ENCODE measurements around the gene PPFIBP2.

GRCh38 chr11:7543302-7543701 lies 29.5 kb downstream of the PPFIBP2 start:
- TF ChIP-seq, protein P1, sequence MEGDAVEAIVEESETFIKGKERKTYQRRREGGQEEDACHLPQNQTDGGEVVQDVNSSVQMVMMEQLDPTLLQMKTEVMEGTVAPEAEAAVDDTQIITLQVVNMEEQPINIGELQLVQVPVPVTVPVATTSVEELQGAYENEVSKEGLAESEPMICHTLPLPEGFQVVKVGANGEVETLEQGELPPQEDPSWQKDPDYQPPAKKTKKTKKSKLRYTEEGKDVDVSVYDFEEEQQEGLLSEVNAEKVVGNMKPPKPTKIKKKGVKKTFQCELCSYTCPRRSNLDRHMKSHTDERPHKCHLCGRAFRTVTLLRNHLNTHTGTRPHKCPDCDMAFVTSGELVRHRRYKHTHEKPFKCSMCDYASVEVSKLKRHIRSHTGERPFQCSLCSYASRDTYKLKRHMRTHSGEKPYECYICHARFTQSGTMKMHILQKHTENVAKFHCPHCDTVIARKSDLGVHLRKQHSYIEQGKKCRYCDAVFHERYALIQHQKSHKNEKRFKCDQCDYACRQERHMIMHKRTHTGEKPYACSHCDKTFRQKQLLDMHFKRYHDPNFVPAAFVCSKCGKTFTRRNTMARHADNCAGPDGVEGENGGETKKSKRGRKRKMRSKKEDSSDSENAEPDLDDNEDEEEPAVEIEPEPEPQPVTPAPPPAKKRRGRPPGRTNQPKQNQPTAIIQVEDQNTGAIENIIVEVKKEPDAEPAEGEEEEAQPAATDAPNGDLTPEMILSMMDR (IDR thresholded peaks at IDR 0.05) = no peak
- no peak for TF ChIP-seq EP300 (IDR thresholded peaks at IDR 0.05)
- no peak for TF ChIP-seq POLR2A (IDR thresholded peaks at IDR 0.05; ENCODE audit: low read depth)
- no peak for TF ChIP-seq POLR2AphosphoS5 (IDR thresholded peaks at IDR 0.05)

Measured in esophagus muscularis mucosa (tissue), 4 donors.